IMR-90 (cell line): Measurements from ENCODE around the gene PALS2. TPM values are rescaled to one million over a fixed set of nuclear protein-coding genes. Genes with fewer than 3 reads are reported as not detected.

Experiments used
- ATAC-seq: fragments of 200-7000 bp; cut with Tn5 transposase; 2 replicates; pipeline ENCODE4 v1.9.1; 2020; ENCODE audit warnings: low read depth, mild to moderate bottlenecking, moderate library complexity
- BruUV-seq: library from RNA; stranded (reverse); fragments of 400-500 nt; replicated peaks from 2 replicates; lab custom pipeline; 2021; lab: Mats Ljungman, UMichigan
- CTCF ChIA-PET: fragments of 300-600 bp; formaldehyde crosslinking; extraction: SDS; loops from one replicate; lab custom pipeline; 2021; ENCODE audit warnings: antibody characterized with exemption; lab: Yijun Ruan, JAX
- POLR2A ChIA-PET: fragments of 300-600 bp; sonication (Branson Sonifier 250); formaldehyde crosslinking; loops from one replicate; lab custom pipeline; 2022; ENCODE audit warnings: antibody characterized with exemption; ENCODE audit not compliant: unreplicated experiment; lab: Charles Lee
- DNase-seq: peaks from one replicate; pipeline ENCODE4 v3.0.0; 2013
- H2AFZ ChIP-seq: replicated peaks from 2 replicates; pipeline ENCODE3; 2013; ENCODE audit warnings: low read length, mild to moderate bottlenecking; ENCODE audit not compliant: poor library complexity
- H2AK5ac ChIP-seq: 2 replicates; pipeline ENCODE4 v1.6.1; 2013; ENCODE audit warnings: low read depth, low read length, inconsistent platforms
- H2AK9ac ChIP-seq: replicated peaks from 2 replicates; pipeline ENCODE3; 2013; ENCODE audit warnings: mild to moderate bottlenecking, low read depth, low read length, moderate library complexity; ENCODE audit not compliant: poor library complexity
- H2BK120ac ChIP-seq: 2 replicates; pipeline ENCODE4 v1.6.1; 2013; ENCODE audit warnings: low read depth, low read length, inconsistent platforms
- H2BK15ac ChIP-seq: 3 replicates; pipeline ENCODE4 v1.6.1; 2013; ENCODE audit warnings: low read depth, low read length, inconsistent platforms
- H2BK20ac ChIP-seq: 2 replicates; pipeline ENCODE4 v1.6.1; 2013; ENCODE audit warnings: low read depth, mild to moderate bottlenecking, inconsistent platforms, low read length, moderate library complexity
- H2BK5ac ChIP-seq: 2 replicates; pipeline ENCODE4 v1.6.1; 2013; ENCODE audit warnings: mild to moderate bottlenecking, low read depth, low read length, inconsistent platforms; ENCODE audit not compliant: poor library complexity, severe bottlenecking
- H3K14ac ChIP-seq: replicated peaks from 2 replicates; pipeline ENCODE4 v1.6.1; 2013; ENCODE audit warnings: low read depth, low read length, inconsistent platforms
- H3K18ac ChIP-seq: 2 replicates; pipeline ENCODE4 v1.6.1; 2013; ENCODE audit warnings: low read depth, low read length, control low read depth
- H3K23ac ChIP-seq: 2 replicates; pipeline ENCODE4 v1.6.1; 2013; ENCODE audit warnings: low read depth, low read length, inconsistent platforms
- H3K27ac ChIP-seq: 2 replicates; pipeline ENCODE4 v1.5.1; 2013; ENCODE audit warnings: mild to moderate bottlenecking, control low read depth, low read length; ENCODE audit not compliant: insufficient read depth
- H3K27me3 ChIP-seq: 2 replicates; pipeline ENCODE4 v1.6.1; 2013; ENCODE audit warnings: low read length; ENCODE audit not compliant: control insufficient read depth, insufficient read depth
- H3K36me3 ChIP-seq: 2 replicates; pipeline ENCODE4 v1.6.1; 2013; ENCODE audit warnings: low read length, mixed read lengths; ENCODE audit not compliant: control insufficient read depth, insufficient read depth
- H3K4ac ChIP-seq: 2 replicates; pipeline ENCODE4 v1.6.1; 2013; ENCODE audit warnings: low read depth, low read length, inconsistent platforms
- H3K4me1 ChIP-seq: 2 replicates; pipeline ENCODE4 v1.6.1; 2013; ENCODE audit warnings: low read length, mixed read lengths; ENCODE audit not compliant: control insufficient read depth, insufficient read depth
- H3K4me2 ChIP-seq: 2 replicates; pipeline ENCODE4 v1.6.1; 2013; ENCODE audit warnings: low read depth, mild to moderate bottlenecking, control low read depth, low read length, moderate library complexity
- H3K4me3 ChIP-seq: 2 replicates; pipeline ENCODE4 v1.5.1; 2013; ENCODE audit warnings: low read depth, mild to moderate bottlenecking, control low read depth, low read length, moderate library complexity; ENCODE audit not compliant: insufficient read depth
- H3K56ac ChIP-seq: 2 replicates; pipeline ENCODE4 v1.6.1; 2013; ENCODE audit warnings: low read length, inconsistent platforms; ENCODE audit not compliant: insufficient read depth; ENCODE audit errors: extremely low read depth
- H3K79me1 ChIP-seq, 2 experiments: 2 replicates each; pipeline ENCODE4 v1.6.1; 2013; ENCODE audit warnings: low read length in 2 of 2, inconsistent platforms in 1 of 2, low read depth in 1 of 2
- H3K9ac ChIP-seq: 2 replicates; pipeline ENCODE4 v1.6.1; 2013; ENCODE audit warnings: low read depth, low read length, control low read depth
- H3K9me1 ChIP-seq: 2 replicates; pipeline ENCODE4 v1.6.1; 2013; ENCODE audit warnings: low read length, inconsistent platforms; ENCODE audit not compliant: insufficient read depth
- H3K9me3 ChIP-seq: 2 replicates; pipeline ENCODE4 v1.6.1; 2013; ENCODE audit warnings: low read length; ENCODE audit not compliant: control insufficient read depth, insufficient read depth
- H4K20me1 ChIP-seq: 2 replicates; pipeline ENCODE4 v1.6.1; 2013; ENCODE audit warnings: low read length, inconsistent platforms; ENCODE audit not compliant: insufficient read depth
- H4K5ac ChIP-seq: 2 replicates; pipeline ENCODE4 v1.6.1; 2013; ENCODE audit warnings: mild to moderate bottlenecking, low read depth, low read length, control low read depth
- H4K8ac ChIP-seq, 2 experiments: 2 replicates each; pipeline ENCODE4 v1.6.1; 2013; ENCODE audit warnings: low read depth in 2 of 2, low read length in 2 of 2, control low read depth in 1 of 2, inconsistent platforms in 1 of 2
- H4K91ac ChIP-seq: 2 replicates; pipeline ENCODE4 v1.6.1; 2013; ENCODE audit warnings: low read depth, low read length, inconsistent platforms; ENCODE audit not compliant: insufficient read depth
- BHLHE40 ChIP-seq: fragments of 150-350 bp; IDR thresholded peaks from 2 replicates; pipeline ENCODE4 v1.6.1; 2016; ENCODE audit warnings: mild to moderate bottlenecking, low read depth, low read length
- ELK1 ChIP-seq: fragments of 150-350 bp; IDR thresholded peaks from 2 replicates; pipeline ENCODE4 v1.6.1; 2016; ENCODE audit warnings: low read depth, mild to moderate bottlenecking, low read length, moderate library complexity, borderline replicate concordance
- RCOR1 ChIP-seq: IDR thresholded peaks from 2 replicates; pipeline ENCODE4 v1.6.1; 2012; ENCODE audit warnings: mild to moderate bottlenecking, low read length, improper control_type of control experiment; ENCODE audit not compliant: insufficient replicate concordance
- USF2 ChIP-seq: fragments of 150-350 bp; IDR thresholded peaks from 2 replicates; pipeline ENCODE4 v1.6.1; 2017; ENCODE audit warnings: mild to moderate bottlenecking, antibody characterized with exemption, low read length, low read depth
- WGBS, 2 experiments: methylation state at CpG; one replicate each; pipeline versions ENCODE4 v1.1.5 to v1.1.7; 2013; ENCODE audit warnings: missing lambda C conversion rate in 2 of 2; ENCODE audit not compliant: insufficient read length in 1 of 2; ENCODE audit errors: extremely low coverage in 2 of 2; 5-methylcytosine and 5-hydroxymethylcytosine counted together
- dilution Hi-C: fragments of 300-500 bp; cut with HindIII; formaldehyde crosslinking; loops from one replicate; pipeline ENCODE4 v1.14.3; 2018; ENCODE audit warnings: low sequenced_read_pairs; ENCODE audit not compliant: unreplicated experiment
- in situ Hi-C: fragments of 300-500 bp; cut with MboI; formaldehyde crosslinking; loops from 3 replicates; pipeline ENCODE4 v1.14.3; 2019; ENCODE audit warnings: low sequenced_read_pairs, inconsistent platforms, mixed read lengths
- intact Hi-C: fragments of 100-400 bp; cut with micrococcal nuclease; formaldehyde crosslinking; loops from 2 replicates; pipeline ENCODE4 v1.10.0; 2022
- polyA plus RNA-seq, 3 experiments: library from polyadenylated mRNA; depleted of rRNA; stranded (reverse); fragments of >200 nt; gene quantifications; 2 replicates each; pipeline ENCODE4 v1.2.3, GENCODE V29; 2012; ENCODE audit warnings: low replicate concordance in 1 of 3
- total RNA-seq: library from RNA; depleted of rRNA; stranded (reverse); fragments of >200 nt; gene quantifications from 2 replicates; pipeline ENCODE4 v1.2.3, GENCODE V29; 2012

PALS2 gene
- total and polyA plus RNA-seq, 2 of the 4 experiments (the other 2 are of a cell fraction) = 8.8 to 15.4 TPM

- Histone ChIP-seq H3K79me1 (peaks cover 0 to 13% of the 10 kb centered on the region in 2 experiments; a peak in 2 of 4 replicates), H3K14ac (no peak overlapping the region), H2AFZ (no peak overlapping the region), H3K4me2 (no peak overlapping the region), H3K27me3 (no peaks in the 10 kb centered on the region), H3K4me3 (no peak overlapping the region), H3K4ac (no peak overlapping the region), H3K23ac (no peak overlapping the region), H2BK120ac (no peak overlapping the region), H2BK15ac (no peak overlapping the region), H3K56ac (no peak overlapping the region), H4K20me1 (peaks cover 5% of the 10 kb centered on the region), H3K27ac (no peak overlapping the region), H3K9me1 (no peaks in the 10 kb centered on the region), H2AK5ac (no peak overlapping the region), H3K36me3 (no peaks in the 10 kb centered on the region), H2BK5ac (no peak overlapping the region), H4K91ac (no peak overlapping the region), H3K9me3 (no peaks in the 10 kb centered on the region), H4K5ac (no peak overlapping the region), H3K9ac (no peak overlapping the region), H4K8ac (no peak overlapping the region), H2AK9ac (no peak overlapping the region), H3K18ac (no peak overlapping the region), H3K4me1 (no peaks in the 10 kb centered on the region), H2BK20ac (no peak overlapping the region)
- TF ChIP-seq ELK1 = no peak
- no peak for TF ChIP-seq RCOR1
- no peak for TF ChIP-seq BHLHE40
- no peak for TF ChIP-seq USF2
- POLR2A ChIA-PET = no interaction called here
- WGBS, 2 experiments = no CpG with 5 or more reads among the region's 3 CpGs
- DNase-seq = no peak
- CTCF ChIA-PET = no interaction called here
- no peak for ATAC-seq
- in situ Hi-C loops = no loop called here
- intact Hi-C loops = no loop called here
- BruUV-seq = no TSS peak
- dilution Hi-C loops = no loop called here
These were observed 46.7 kb downstream of the PALS2 start for GRCh38 chr7:24619978-24620377.
